HG02678 (cell line): ENCODE data around the gene WDR76.
"Not testable (repeated sequence)": the region's sequence is repeated elsewhere in the genome, so short reads cannot be mapped to it uniquely, and the experiment has no call there.

Experiments
- ATAC-seq: cut with Tn5 transposase; IDR thresholded peaks from one replicate; pipeline ENCODE4 v1.9.1; 2021; ENCODE audit warnings: mild to moderate bottlenecking, moderate library complexity; ENCODE audit not compliant: unreplicated experiment

Gene WDR76

GRCh38 chr15:43826508-43827341 is at the start of gene WDR76:
WDR76 (plus strand) TSS chr15:43827002; CDS start chr15:43827033, 31 bp downstream.
- peak; percentile 64 for ATAC-seq

DNA sequence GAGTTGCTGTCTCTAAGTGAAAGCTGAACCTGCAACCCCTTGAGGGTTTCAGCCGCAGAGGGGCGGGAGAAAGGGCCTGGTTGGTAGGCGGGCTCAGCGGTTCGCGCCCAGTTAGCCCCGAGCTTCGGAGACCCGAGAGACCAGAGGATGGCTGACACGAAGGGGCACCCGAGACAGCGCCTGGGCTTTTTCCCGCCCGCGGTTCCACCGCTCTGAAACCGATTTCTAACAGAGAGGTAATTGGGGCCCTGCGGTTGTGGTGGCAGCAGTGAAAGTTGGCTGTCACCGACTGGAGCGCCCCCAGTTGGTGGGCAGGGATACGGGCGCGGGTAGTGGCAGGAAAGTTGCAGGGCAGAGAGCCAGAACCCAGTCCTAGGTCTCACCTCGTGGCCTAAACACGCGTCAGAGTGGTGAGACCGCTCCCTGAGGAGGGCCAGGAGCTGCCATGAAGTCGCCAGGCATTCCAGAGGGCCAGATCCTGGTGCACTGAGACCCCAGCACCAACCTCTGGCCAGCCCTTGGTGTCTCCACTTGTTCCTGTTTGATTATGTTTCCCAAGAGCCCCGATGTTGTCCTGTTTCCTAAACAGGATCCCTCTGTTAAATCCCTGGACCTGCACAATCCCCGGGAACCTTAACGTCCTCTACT is 49.4 kb upstream of the WDR76 start:
- ATAC-seq = peak; percentile 55

- no peak for ATAC-seq
Measured at GRCh38 chr15:43779016-43779415, 47.8 kb upstream of the WDR76 start.

GRCh38 chr15:43789409-43789808 is 37.4 kb upstream of the WDR76 start:
- ATAC-seq = no peak

DNA sequence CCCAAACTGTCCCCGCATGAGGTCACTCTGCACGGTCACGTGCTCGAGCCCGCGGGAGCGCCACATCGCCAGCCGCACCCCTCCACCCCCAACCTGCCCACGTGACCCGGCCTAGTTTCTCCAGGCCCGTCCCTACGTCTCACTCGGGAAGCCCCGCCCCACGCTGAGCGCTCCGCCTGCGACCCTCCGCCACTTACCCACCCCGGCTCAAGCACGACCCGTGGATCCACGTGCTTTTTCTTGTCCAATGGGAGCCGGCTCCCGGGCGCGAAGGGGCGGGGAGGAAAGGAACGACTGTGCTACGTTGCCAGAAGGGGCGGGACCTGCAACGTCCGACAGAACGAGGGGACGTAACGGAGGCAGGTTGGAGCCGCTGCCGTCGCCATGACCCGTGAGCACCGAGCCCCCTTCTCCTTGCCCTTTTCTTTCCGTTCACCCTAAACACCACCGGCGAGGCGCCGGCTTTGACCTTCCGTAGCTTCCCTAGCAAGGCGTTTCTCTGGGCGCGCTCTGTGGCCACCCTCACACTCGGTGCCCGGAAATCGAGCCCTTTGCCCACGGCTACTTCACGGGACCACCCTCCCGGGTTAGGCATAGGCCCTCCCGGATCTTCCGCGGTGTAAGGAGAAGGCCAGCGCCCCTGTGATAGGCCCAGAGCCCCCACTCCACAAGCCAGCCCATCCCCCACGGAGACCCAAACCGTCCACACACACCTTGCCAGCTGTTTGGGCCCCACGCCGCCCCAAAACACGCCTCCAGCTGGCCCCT is 34.6 kb upstream of the WDR76 start, which contains the start of gene SERF2:
Gene SERF2, plus strand, starts transcription at position 328 of the 768 bp plus-strand sequence. Its CDS starts 57 bp downstream, at position 385.
- peak; percentile 89 for ATAC-seq

DNA sequence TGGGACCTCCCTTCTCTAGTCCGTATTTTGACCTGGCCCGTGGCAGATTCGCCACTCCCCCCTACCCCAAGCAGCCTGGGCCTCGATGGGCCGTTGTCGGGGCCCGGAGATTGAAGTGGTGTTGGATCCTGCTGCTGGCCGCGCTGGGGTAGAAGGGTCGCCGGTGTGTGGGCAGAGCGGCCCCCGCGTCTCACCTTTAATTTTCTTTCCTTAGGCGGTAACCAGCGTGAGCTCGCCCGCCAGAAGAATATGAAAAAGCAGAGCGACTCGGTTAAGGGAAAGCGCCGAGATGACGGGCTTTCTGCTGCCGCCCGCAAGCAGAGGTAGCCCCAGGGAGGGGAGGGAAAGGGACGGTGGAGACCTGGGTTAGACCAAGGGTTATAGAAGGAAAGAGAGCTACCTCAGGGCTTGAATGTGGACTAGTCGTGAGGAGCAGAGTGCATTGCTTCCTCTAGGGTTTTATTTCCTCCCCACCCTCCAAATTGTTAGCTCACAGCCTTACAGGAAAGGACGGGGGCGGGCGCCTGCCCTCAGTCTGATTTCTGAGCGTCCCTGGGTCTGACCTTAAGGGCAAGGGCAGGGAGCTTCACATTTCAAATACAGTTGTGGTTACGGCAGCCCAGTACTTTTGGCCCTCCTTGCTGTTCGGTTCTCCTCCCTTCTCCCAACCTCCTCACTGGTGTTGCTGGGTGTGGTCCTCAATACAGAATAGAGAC is 33.9 kb upstream of the WDR76 start:
- no peak for ATAC-seq

GRCh38 chr15:43793647-43794046 is 33.2 kb upstream of the WDR76 start:
- no peak for ATAC-seq

DNA sequence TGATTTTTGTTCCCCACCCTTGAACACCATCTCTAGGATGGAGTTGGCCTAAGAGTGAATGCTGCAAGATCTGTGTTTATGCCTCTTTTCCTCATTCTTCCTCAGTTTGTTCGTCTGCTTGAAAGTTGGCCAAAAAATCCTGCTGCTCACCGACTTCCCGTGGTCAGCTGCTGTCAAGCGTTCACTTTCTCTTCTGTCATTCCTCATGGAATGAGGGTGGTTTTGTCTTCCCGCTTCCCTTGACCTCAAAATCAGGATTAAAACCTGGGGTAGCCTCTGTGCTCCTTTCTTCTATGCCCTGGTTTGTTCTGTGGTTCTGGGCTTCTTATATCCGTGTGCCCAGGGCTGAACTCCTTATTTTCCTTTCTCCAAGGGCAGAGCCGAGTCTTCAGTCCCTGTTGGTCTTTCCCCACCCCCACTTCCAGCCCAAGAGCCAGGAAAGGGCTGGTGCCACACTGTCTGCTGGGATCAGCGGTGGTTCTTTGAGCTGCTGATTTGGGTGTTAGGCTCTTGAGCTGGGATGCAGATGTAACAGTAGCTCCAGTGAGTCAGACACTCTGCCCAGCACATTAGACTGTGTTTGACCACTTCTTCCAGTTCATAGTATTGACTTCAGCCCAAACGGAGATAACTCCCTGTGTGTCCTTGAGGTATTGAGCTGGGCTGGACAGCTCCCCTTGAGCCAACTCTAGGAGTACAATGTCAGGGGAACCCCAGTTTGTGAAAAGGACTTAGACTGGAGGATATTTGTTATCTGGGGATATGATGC is 32.3 kb upstream of the WDR76 start:
- ATAC-seq = no peak

GRCh38 chr15:43795197-43795596 is 31.6 kb upstream of the WDR76 start:
- no peak for ATAC-seq

DNA sequence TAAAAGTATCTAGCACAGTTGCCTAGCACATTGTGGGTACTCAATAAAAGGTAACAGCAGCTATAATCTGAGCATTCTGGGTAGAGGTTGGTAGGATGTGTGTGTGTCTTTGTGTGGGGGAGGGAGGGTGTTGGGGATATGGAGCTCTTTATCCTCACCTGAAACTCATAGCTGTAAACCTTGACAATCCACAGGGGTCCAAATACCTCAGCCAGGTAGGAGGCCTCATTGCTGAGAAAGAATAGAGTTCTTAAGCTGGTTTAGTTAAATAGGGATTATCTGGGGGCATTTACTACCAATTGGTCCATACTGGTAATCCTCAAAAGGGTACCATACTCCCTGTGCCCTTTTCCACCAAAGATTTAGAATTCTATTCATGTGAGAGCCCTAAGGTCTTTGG is 30.8 kb upstream of the WDR76 start:
- ATAC-seq = no peak

DNA sequence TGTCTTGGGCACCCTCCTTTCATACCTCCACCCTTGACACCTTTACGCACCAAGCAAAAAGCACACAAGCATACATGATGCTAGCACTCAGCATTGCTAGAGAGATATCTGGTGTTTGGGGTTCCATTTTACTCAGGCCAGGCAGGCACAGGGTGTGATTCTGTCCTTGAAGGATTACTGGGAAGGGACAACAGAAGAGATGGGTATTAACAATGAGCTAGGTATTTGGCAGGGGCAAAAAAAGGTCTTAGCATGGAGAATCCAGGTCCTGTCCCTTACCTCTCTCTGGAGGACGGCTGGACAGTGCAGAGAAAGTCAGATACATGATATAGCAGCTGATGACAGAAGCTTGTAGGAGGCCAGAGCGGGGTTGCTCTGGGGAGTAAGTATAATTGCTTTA is 30.2 kb upstream of the WDR76 start:
- ATAC-seq = no peak

GRCh38 chr15:43799209-43799944 is 27.4 kb upstream of the WDR76 start:
- ATAC-seq = no peak

DNA sequence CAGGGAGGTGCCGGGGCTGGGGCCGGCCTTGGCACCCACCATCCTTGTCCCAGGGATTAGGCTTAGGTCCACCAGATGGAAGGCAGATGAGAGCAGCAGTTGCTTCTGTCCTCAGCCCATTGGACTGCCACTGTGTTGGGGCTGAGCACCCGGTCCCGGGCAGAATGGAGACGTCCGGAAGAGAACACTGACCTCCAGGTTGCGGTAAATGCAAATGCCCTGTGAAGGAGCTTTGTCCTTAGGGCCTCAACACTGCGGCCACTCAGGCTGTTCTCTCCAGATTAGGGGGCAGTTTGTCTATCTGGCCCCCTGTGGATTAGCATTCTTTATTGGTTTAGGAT is 26.9 kb upstream of the WDR76 start, which contains the start of gene SERINC4:
Gene SERINC4, minus strand, starts transcription at position 276 of the 341 bp plus-strand sequence. Its CDS starts 234 bp downstream, at position 42.
- no peak for ATAC-seq

- peak; percentile 95 for ATAC-seq
Measured at GRCh38 chr15:43800286-43801141, 26.3 kb upstream of the WDR76 start, which contains the start of gene HYPK. HYPK (plus strand) TSS chr15:43800599; CDS start chr15:43800623, 24 bp downstream.

DNA sequence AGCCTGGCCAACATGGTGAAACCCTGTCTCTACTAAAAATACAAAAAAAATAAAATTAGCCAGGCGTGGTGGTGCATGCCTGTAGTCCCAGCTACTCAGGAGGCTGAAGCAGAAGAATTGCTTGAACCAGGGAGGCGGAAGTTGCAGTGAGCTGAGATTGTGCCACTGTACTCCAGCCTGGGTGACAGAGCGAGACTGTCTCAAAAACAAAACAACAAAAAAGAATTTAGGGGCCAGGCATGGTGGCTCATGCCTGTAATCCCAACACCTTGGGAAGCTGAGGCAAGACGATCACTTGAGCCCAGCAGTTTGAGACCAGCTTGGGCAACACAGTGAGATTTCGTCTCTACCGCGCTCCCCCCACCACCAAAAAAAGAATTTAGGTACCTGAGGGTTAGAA is 24.1 kb upstream of the WDR76 start:
- not testable (repeated sequence) for ATAC-seq

DNA sequence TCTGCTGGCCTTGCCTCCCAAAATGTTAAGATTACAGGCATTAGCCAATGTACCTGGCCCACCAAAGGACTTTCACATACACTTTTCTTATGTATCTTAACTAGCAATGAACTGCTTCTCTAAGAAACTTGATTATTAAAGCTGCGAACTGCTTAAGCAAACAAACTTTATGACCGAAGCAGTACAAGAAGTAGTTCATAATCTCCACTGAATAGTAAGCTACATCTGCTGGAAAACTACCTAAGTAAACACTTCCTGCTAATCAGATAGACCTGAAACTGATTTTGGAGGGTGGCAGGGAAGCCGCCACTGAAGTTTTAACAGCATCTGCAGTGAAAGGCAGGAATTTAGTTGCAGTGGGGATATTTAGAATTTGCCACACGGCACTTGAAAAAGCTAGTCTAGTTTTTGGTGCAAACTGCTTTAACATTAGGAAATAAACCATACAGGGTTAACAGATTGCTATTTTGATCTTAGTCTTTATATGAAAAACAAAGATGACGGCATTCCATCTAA is 18.3 kb upstream of the WDR76 start:
- ATAC-seq = no peak

DNA sequence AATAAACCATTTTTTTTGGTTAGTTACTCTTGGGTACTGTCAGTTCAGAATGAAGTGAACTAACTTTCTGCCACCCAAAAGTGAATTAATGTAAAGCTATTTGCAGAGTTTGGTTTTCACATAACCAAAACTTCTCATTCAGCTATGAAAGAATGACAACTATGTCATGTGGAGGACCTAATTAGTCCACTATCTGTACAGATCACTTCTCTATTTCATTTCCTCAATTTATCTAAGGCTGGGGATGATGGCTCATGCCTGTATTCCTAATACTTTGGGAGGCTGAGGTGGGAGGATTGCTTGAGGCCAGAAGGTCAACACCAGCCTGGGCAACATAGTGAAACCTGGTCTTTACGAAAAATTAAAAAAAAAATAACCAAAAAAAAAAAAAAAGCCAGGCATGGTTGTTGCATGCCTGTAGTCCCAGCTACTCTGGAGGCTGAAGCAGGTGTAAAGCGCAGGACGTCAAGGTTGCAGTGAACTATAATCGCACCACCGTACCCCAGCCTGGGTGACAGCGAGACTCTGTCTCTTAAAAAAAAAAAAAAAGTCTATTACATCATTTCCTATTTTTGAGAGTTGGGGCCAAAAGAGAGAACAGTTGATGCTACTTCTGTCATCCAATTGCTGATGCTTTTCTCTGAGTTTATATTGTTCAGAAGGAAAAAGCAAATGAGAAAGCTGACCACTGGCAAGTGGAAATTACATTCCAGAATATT is 17.7 kb upstream of the WDR76 start:
- ATAC-seq = peak; percentile 62
